Parathyroid adenoma (tissue), 2 donors: ENCODE data around the gene ABHD10.

ENCODE experiments used
- H2AFZ ChIP-seq: fragments of 300-600 bp; sonication (generic); one replicate; pipeline ENCODE4 v1.7.0; 2017; ENCODE audit warnings: antibody characterized with exemption, mild to moderate bottlenecking
- H3K27ac ChIP-seq: fragments of 300-600 bp; sonication (generic); one replicate; pipeline ENCODE4 v1.7.0; 2017
- H3K27me3 ChIP-seq: fragments of 300-600 bp; sonication (generic); one replicate; pipeline ENCODE4 v1.7.0; 2017; ENCODE audit warnings: low read length; ENCODE audit not compliant: control insufficient read depth, insufficient read depth
- H3K36me3 ChIP-seq: fragments of 300-600 bp; sonication (generic); one replicate; pipeline ENCODE4 v1.7.0; 2017; ENCODE audit warnings: low read length; ENCODE audit not compliant: control insufficient read depth, insufficient read depth
- H3K4me1 ChIP-seq: fragments of 300-600 bp; sonication (generic); one replicate; pipeline ENCODE4 v1.7.0; 2017; ENCODE audit warnings: control low read depth
- H3K4me2 ChIP-seq: fragments of 300-600 bp; sonication (generic); one replicate; pipeline ENCODE4 v1.7.0; 2017; ENCODE audit warnings: low read length
- H3K4me3 ChIP-seq: fragments of 300-600 bp; sonication (generic); one replicate; pipeline ENCODE4 v1.7.0; 2017; ENCODE audit warnings: low read depth, low read length
- H3K79me2 ChIP-seq: fragments of 300-600 bp; sonication (generic); one replicate; pipeline ENCODE4 v1.7.0; 2017; ENCODE audit warnings: control low read depth
- H3K9ac ChIP-seq: fragments of 300-600 bp; sonication (generic); one replicate; pipeline ENCODE4 v1.7.0; 2017; ENCODE audit warnings: mild to moderate bottlenecking
- H3K9me3 ChIP-seq: fragments of 300-600 bp; sonication (generic); one replicate; pipeline ENCODE4 v1.7.0; 2017; ENCODE audit warnings: low read length; ENCODE audit not compliant: control insufficient read depth
- CTCF ChIP-seq: fragments of 300-600 bp; sonication (generic); IDR thresholded peaks from one replicate; pipeline ENCODE4 v1.7.0; 2017; ENCODE audit warnings: antibody characterized with exemption, mild to moderate bottlenecking
- donor health status: primary hyperparathyroidism.

ABHD10 gene

GRCh38 chr3:111989061-111989678 lies 10.3 kb downstream of the ABHD10 start:
- H3K4me2 ChIP-seq: no peak overlapping the region
- no peaks in the 10 kb centered on the region for H3K36me3 ChIP-seq
- H3K9ac ChIP-seq: no peak overlapping the region
- no peak overlapping the region for H3K4me3 ChIP-seq
- no peak overlapping the region for H2AFZ ChIP-seq
- TF ChIP-seq CTCF: peak; percentile 72
- H3K27me3 ChIP-seq: no peaks in the 10 kb centered on the region
- no peaks in the 10 kb centered on the region for H3K9me3 ChIP-seq
- H3K27ac ChIP-seq: no peak overlapping the region
- H3K4me1 ChIP-seq: no peaks in the 10 kb centered on the region
- no peaks in the 10 kb centered on the region for H3K79me2 ChIP-seq

DNA sequence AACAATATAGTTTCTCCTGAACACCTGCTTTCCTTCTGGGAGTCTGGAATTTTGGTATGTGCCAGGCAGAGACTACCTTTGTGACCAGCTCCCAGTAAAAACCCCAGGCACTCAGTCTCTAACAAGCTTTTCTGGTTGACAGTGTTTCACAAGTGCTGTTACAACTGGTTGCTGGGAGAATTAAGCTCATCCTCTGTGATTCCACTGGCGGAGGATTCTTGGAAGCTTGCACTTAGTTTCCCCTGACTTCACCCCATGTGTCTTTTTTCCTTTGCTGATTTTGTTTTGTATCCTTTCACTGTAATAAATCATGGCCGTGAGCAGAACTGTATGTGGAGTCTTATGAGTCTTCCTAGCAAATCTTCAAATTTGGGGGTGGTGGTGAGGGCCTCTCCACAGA lies 14.2 kb downstream of the ABHD10 start:
- H3K9ac ChIP-seq: no peak overlapping the region
- no peaks in the 10 kb centered on the region for H3K27me3 ChIP-seq
- no peak overlapping the region for H3K4me2 ChIP-seq
- H3K36me3 ChIP-seq: no peaks in the 10 kb centered on the region
- H3K4me1 ChIP-seq: no peaks in the 10 kb centered on the region
- H3K4me3 ChIP-seq: no peak overlapping the region
- no peak overlapping the region for H3K27ac ChIP-seq
- no peaks in the 10 kb centered on the region for H3K79me2 ChIP-seq
- H3K9me3 ChIP-seq: no peaks in the 10 kb centered on the region
- no peak overlapping the region for H2AFZ ChIP-seq
- no peak for TF ChIP-seq CTCF

- H3K27ac ChIP-seq: no peak within 1 kb of the TSS
Observed at GRCh38 chr3:111998636-111999483, 20.0 kb downstream of the ABHD10 start, which contains the start of gene TAGLN3. Gene TAGLN3 (plus strand): TSS chr3:111998922. CDS start chr3:111999423, 501 bp downstream.

GRCh38 chr3:111999484-112000324 lies 20.9 kb downstream of the ABHD10 start:
- Histone ChIP-seq H3K4me3 (peak overlapping the region; percentile 50), H3K79me2 (no peaks in the 10 kb centered on the region), H3K4me2 (peak overlapping the region; percentile 93), H3K9me3 (no peaks in the 10 kb centered on the region), H3K27ac (no peak overlapping the region), H3K4me1 (no peaks in the 10 kb centered on the region), H3K36me3 (no peaks in the 10 kb centered on the region), H2AFZ (peak overlapping the region; percentile 87), H3K27me3 (no peaks in the 10 kb centered on the region), H3K9ac (no peak overlapping the region)
- no peak for TF ChIP-seq CTCF

More at GRCh38 chr3:111998636-111999483, 20.0 kb downstream of the ABHD10 start, which contains the start of gene TAGLN3:
- Histone ChIP-seq H3K4me2 (peak within 1 kb of the TSS; percentile 93), H3K27me3 (no peaks in the 10 kb centered on the region), H3K9ac (no peak within 1 kb of the TSS), H3K36me3 (no peaks in the 10 kb centered on the region), H3K4me1 (no peaks in the 10 kb centered on the region), H3K9me3 (no peaks in the 10 kb centered on the region), H3K4me3 (peak within 1 kb of the TSS; percentile 50), H2AFZ (peak within 1 kb of the TSS; percentile 87), H3K79me2 (no peaks in the 10 kb centered on the region)
- TF ChIP-seq CTCF: no peak
